Hepatic stellate cell (primary cell): ENCODE measurements around the gene MDH1.

ENCODE experiments used
- DNase-seq: peaks from one replicate; pipeline ENCODE4 v3.0.0; 2011; ENCODE audit warnings: low spot score

The MDH1 gene

GRCh38 chr2:63639344-63639743 lies 50.6 kb downstream of the MDH1 start:
- no peak for DNase-seq

DNA sequence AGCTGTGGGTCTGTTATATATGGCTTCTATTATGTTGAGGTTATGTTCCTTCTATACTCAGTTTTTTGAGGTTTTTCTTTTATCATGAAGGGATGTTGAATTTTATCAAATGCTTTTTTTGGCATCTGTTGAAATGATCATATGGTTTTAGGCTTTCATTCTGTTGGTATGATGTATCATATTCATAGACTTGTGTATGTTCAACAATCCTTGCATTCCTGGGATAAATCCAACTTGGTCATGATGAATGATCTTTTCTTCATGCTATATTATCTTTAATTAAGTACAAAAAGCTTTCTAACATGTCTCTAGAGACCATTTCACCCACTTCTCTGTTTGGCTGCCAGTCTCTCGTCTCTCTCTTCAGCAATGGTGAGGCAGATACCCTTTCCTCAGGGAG lies 54.2 kb downstream of the MDH1 start:
- no peak for DNase-seq

DNA sequence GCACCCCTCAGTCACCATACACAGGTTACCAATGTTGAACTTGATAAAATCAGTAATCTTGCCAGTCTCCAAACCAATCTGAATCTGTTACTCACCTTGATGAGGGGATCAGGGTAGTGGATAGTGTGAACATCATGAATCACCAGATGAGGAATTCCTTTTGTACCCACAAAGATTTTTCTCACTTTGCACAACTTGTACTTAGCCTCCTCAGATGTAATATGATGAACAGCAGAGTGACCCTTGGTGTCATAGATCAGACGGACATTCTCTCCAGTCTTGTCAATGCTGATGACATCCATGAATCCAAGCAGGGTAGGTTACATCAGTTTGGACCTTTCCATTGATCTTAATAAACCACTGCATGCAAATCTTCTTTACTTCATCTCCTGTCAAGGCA lies 54.7 kb downstream of the MDH1 start:
- DNase-seq, result no peak

DNA sequence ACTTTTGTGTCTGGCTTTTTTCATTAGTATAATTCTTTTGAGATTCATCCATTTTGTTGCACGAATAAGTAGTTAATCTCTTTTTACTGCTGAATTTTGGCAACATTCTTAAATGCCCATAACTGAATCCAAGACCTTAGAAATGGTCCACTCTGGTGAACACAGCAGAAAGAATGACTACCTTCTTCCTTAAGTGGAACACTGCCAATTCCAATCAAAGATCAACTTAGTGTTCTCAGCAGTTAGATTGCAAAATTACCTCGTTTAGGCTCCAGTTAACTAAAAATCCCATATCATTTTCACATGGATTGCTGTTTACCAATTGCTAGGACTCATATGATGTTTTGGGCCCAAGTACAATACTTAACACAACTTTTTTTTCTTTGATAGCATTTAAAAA lies 59.9 kb downstream of the MDH1 start:
- no peak for DNase-seq

DNA sequence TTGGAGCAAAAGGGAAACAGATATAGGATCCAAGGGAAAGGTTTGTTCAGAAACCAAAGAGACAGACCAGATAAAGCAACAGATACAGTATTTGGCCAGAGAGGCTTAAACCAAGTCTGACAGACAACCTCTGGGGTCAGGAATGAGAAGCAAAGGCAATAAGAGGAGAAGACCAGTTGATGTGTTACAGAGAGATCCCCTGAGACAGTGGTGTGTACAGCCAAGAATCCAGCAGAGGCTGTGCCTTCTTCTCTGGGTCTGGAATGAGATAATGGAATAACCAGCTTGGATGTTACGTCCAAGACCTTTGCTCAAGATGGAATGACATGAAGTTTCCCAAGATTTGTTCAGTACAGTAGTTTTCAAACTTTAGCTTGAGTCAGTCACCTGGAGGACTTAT lies 61.1 kb downstream of the MDH1 start:
- DNase-seq, result no peak

- DNase-seq, result no peak
Measured at GRCh38 chr2:63650756-63651155, 62.0 kb downstream of the MDH1 start.

DNA sequence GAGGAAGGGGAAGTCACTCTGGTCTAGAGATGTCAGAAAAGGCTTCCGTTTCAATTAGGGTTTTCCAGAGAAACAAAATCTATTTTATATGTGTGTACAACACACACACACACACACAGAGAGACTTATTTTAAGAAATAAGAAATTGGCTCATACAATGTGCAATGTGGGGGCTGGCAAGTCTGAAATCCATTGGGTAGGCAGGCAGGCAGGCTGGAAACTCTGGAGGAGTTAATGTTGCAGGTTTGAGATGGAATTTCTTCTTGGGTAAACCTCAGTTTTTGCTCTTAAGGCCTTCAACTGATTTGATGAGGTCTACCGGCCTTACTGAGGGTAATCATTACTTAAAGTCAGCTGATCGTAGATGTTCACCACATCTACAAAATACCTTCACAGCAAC lies 62.6 kb downstream of the MDH1 start:
- no peak for DNase-seq

GRCh38 chr2:63651861-63652651 lies 63.3 kb downstream of the MDH1 start:
- no peak for DNase-seq

GRCh38 chr2:63652652-63652985 lies 63.9 kb downstream of the MDH1 start:
- no peak for DNase-seq

DNA sequence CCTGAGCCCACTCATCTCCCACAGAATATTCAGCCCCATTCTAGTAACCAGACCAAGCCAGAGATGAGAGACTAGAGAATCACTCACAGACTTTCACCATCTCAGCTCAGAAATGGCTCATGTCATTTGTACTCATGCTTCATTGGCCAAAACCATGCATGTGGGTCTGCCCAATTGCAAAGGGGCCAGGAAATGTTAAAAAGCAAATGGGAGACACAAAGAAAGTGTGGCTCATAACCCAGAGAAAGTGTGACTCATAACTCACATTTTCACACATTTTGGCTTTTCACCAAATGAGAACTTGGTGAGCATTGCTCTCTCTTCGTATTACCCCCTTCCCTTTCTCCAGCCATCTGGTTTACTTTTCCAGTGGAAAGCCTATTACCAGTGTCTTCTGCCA lies 66.2 kb downstream of the MDH1 start:
- DNase-seq, result no peak
